Fibroblast of lung (primary cell): Measurements from ENCODE around the gene FDXR.

Experiments
- EZH2 ChIP-seq: IDR thresholded peaks from 2 replicates; pipeline ENCODE4 v1.5.1; 2012; ENCODE audit warnings: low read length, control low read depth, mild to moderate bottlenecking; ENCODE audit errors: missing control alignments
- TF ChIP-seq, protein P1 (sequence below), 2 donors: IDR thresholded peaks in 1 of 2; conservative IDR thresholded peaks in 1 of 2; 1 replicate in 1 of 2; 2 replicates in 1 of 2; pipeline ENCODE4 v1.5.1; 2011 to 2012; ENCODE audit warnings: low read length in 2 of 2, control low read depth in 1 of 2, inconsistent platforms in 1 of 2, low read depth in 1 of 2, mild to moderate bottlenecking in 1 of 2

DNA sequence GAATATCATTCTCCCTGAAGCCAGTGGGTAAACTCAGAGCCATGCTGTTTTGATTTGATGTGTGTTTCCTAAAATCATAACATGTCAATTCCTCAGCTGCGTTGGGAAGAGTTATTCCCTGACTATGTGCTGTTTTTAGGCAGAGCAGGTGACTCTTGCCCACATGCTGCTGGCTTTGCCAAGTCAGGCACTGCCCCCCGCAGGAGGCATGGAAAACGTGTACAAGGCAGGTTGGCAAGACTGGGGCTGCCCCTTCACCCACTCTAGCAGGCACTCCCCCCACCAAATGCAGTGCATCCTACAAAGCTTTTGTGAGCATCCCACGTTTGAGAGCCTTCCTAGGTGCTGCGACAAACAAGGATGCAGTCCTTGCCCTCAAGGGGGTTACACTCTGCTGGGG lies 58.3 kb downstream of the FDXR start:
- TF ChIP-seq, protein P1, sequence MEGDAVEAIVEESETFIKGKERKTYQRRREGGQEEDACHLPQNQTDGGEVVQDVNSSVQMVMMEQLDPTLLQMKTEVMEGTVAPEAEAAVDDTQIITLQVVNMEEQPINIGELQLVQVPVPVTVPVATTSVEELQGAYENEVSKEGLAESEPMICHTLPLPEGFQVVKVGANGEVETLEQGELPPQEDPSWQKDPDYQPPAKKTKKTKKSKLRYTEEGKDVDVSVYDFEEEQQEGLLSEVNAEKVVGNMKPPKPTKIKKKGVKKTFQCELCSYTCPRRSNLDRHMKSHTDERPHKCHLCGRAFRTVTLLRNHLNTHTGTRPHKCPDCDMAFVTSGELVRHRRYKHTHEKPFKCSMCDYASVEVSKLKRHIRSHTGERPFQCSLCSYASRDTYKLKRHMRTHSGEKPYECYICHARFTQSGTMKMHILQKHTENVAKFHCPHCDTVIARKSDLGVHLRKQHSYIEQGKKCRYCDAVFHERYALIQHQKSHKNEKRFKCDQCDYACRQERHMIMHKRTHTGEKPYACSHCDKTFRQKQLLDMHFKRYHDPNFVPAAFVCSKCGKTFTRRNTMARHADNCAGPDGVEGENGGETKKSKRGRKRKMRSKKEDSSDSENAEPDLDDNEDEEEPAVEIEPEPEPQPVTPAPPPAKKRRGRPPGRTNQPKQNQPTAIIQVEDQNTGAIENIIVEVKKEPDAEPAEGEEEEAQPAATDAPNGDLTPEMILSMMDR (conservative IDR thresholded peaks at IDR 0.05 in 1 of 2, IDR thresholded peaks at IDR 0.05 in 1 of 2; ENCODE audit: low read depth in 1 of 2, low read length in 2 of 2) = no peak
- TF ChIP-seq EZH2 = no peak
